A549 (cell line): ENCODE data around the gene ENTPD6.

ENCODE experiments used
- CTCF ChIP-seq: fragments of >200 bp; sonication (Bioruptor Twin); formaldehyde crosslinking; IDR thresholded peaks from 3 replicates; pipeline ENCODE4 v1.5.1; 2016
- HES2 ChIP-seq: fragments of >200 bp; sonication (Bioruptor Twin); formaldehyde crosslinking; IDR thresholded peaks from 2 replicates; pipeline ENCODE4 v1.6.1; 2016
- NFE2L2 ChIP-seq: fragments of 150-350 bp; conservative IDR thresholded peaks from 2 replicates; pipeline ENCODE4 v1.6.1; 2014; ENCODE audit warnings: low read length
- NR3C1 ChIP-seq: fragments of >200 bp; sonication (Bioruptor Twin); formaldehyde crosslinking; IDR thresholded peaks from 3 replicates; pipeline ENCODE4 v1.6.1; 2017
- RCOR1 ChIP-seq: fragments of 150-350 bp; IDR thresholded peaks from 2 replicates; pipeline ENCODE4 v1.6.1; 2014; ENCODE audit warnings: antibody characterized with exemption, low read length, low read depth
- REST ChIP-seq: fragments of 200-600 bp; sonication (generic); IDR thresholded peaks from 2 replicates; pipeline ENCODE4 v1.6.1; 2016; ENCODE audit warnings: antibody characterized with exemption, mild to moderate bottlenecking, moderate library complexity

- TF ChIP-seq CTCF (no peak), RCOR1 (no peak), NR3C1 (no peak), REST (no peak), NFE2L2 (no peak), HES2 (no peak)
Measured at GRCh38 chr20:25147716-25148115, 47.8 kb upstream of the ENTPD6 start.
